Omental fat pad (tissue), 4 donors: ENCODE data around the gene SND1. TPM values are rescaled to one million over a fixed set of nuclear protein-coding genes. Genes with fewer than 3 reads are reported as not detected.

Source experiments
- ATAC-seq: fragments of 150-250 bp; one replicate; pipeline ENCODE4 v1.9.1; 2016; ENCODE audit warnings: mild to moderate bottlenecking, moderate library complexity; ENCODE audit not compliant: low FRiP score
- DNase-seq: peaks from one replicate; pipeline ENCODE4 v3.0.0-alpha.2; 2019; ENCODE audit warnings: low spot score
- total RNA-seq, 4 donors: library from RNA; depleted of rRNA; stranded (reverse); fragments of >200 nt; gene quantifications; one replicate each; pipeline ENCODE4 v1.1.0, GENCODE V29; 2016
- TF ChIP-seq, protein P1 (sequence below), 3 donors: fragments of 450-650 bp; IDR thresholded peaks; one replicate each; pipeline ENCODE4 v1.5.1; 2016 to 2017; ENCODE audit warnings: antibody characterized with exemption in 3 of 3, mild to moderate bottlenecking in 3 of 3, moderate library complexity in 2 of 3

Gene SND1
- total RNA-seq, 4 donors from 2014 or later: 90.8 to 140 (median 125) TPM

DNA sequence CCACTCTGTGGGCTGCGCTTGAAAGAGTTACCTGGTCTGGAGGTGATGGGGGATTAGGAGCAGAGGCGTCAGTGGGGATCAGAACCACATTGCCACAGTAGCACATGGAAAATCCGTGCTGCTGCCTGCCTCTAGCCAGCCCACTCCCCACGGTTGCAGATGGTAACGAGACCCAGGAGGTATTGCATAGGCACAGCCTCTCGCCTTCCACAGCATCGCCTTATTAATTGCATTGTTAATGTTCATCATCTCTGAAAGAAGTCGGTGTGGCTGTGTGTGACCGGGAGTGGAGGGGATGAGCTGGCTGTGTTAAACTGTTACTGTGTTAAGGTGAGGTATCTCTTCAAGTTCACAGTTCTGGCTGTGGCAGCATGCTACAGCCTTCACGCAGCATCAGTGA, 414.4 kb downstream of the SND1 start:
- ATAC-seq (no peak), DNase-seq (no peak)
- TF ChIP-seq, protein P1, sequence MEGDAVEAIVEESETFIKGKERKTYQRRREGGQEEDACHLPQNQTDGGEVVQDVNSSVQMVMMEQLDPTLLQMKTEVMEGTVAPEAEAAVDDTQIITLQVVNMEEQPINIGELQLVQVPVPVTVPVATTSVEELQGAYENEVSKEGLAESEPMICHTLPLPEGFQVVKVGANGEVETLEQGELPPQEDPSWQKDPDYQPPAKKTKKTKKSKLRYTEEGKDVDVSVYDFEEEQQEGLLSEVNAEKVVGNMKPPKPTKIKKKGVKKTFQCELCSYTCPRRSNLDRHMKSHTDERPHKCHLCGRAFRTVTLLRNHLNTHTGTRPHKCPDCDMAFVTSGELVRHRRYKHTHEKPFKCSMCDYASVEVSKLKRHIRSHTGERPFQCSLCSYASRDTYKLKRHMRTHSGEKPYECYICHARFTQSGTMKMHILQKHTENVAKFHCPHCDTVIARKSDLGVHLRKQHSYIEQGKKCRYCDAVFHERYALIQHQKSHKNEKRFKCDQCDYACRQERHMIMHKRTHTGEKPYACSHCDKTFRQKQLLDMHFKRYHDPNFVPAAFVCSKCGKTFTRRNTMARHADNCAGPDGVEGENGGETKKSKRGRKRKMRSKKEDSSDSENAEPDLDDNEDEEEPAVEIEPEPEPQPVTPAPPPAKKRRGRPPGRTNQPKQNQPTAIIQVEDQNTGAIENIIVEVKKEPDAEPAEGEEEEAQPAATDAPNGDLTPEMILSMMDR (IDR thresholded peaks at IDR 0.05): no peak

DNA sequence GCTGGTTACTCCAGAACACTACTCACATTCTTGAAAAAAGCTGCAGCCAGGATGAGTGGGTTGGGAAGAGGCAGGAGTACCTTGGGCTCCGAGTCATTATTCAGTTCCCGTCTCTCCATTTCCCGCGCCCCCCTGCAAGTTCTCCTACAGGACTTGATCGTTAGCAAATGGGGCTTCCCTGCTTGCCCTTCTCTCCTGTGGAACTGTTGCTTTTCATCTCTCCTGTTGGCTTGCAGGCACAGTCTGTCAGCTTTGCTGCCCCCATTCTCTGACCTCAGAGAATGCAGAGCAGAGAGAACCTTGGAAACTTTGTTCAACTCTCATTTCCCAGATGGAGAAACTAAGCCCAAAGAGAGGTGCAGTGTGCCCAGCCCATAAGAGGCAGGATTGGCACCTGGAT, 414.9 kb downstream of the SND1 start:
- TF ChIP-seq, protein P1 (IDR thresholded peaks at IDR 0.05): no peak

DNA sequence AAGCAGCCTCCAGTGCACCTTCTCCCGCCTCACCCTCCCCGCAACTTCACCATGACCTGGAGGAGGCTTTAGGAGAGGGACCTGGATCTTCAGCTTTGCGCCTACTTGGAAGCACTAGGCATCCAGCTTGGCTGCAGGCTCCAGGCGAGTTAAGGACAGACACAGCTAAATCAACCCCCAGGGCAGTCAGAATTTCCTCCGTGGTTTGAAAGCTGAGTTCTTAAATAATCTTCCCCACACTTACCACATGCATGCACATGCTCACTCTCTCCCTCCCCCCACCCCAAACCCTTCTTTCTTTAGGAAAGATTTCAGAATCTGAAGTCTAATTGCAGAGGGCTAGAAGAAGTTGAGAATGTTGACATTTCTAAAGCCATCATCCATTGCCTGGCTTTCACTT, 416.0 kb downstream of the SND1 start:
- DNase-seq: no peak
- TF ChIP-seq, protein P1 (IDR thresholded peaks at IDR 0.05): no peak
- no peak for ATAC-seq

More for the DNA sequence above, 414.9 kb downstream of the SND1 start:
- ATAC-seq (no peak), DNase-seq (no peak)

DNA sequence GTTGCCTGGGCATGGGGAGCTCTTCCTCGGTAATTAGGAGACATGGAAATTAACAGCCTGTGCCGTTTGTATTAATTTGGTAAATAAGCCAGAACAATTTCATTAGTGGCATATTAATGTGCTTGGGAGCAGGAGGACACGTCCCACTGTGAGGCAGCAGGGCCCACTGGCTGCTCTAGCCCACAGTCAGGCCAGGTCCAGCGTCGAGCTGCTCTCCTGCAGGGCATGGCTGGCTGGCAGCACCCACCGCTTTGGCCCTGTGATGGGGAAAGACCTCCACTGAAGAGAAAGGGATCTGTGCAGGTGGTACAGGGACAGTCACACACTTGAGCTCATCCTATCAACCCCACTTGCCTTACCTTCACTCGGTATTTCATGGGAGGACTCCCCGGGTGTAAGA, 416.8 kb downstream of the SND1 start:
- TF ChIP-seq, protein P1 (IDR thresholded peaks at IDR 0.05): no peak
- ATAC-seq: no peak
- no peak for DNase-seq

DNA sequence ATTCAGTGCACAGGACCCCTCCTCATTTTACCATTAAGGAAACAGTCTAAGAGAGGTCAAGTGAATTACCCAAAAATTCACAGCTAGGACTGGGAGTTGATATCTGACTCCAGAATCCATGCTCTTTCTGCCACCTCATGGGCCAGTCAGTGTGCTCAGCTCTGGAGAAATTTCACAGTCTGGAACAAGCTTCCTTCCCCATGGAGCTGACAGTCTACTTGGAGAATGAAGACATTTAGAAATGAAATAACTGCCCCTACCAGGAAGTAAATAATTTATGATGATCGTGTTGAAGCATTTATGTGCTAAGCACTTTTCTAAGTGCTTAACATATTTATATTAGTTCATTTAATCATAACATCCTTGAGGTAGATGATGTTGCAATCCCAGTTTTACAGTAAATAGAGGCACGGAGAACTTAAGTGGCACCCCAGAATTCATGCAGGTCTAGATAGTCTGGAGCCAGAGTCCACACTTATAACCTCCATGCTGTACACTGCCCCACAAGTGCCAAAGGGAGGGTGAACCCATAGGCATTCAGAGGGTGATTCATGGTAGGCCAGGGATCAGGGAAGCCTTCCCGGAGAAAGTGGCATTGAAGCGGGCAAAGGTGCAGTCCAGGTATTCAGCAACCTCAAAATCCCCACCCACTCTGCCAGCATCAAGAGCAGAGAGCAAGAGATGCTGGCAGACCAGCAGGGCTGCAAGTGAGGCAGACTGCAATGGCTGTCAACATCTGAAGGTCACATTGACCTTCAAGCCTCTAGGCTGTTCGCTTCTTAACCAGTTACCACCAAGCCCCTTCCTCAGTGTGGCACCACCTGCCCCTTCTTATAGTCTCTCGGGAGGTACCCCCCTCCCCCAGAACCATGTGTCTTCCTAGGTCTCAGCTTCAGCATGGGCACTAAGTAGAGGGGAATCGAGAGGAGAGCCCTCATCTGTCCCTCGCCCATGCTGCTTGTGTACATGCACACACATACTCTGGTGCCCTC, 417.7 kb downstream of the SND1 start:
- no peak for DNase-seq
- ATAC-seq: no peak
- TF ChIP-seq, protein P1 (IDR thresholded peaks at IDR 0.05): no peak

DNA sequence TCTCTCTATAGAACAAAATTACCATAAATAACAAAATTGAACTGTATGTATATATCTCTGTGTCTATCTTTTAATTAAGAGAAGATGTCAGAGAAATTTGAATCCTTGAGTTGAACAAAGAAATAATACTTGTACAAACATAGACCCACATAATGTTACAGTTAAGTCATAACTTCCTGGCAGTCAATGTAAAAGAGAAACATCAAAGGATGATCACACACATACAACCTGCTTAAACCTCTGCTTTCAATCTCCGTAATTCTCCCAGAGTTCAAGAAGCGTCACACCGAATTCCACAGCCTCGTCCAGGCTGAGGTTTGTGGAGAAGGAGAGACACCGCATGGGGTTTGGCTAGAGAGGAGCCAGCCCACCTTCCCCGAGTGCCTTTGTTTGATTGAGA, 419.4 kb downstream of the SND1 start:
- DNase-seq: no peak
- TF ChIP-seq, protein P1 (IDR thresholded peaks at IDR 0.05): no peak
- no peak for ATAC-seq

DNA sequence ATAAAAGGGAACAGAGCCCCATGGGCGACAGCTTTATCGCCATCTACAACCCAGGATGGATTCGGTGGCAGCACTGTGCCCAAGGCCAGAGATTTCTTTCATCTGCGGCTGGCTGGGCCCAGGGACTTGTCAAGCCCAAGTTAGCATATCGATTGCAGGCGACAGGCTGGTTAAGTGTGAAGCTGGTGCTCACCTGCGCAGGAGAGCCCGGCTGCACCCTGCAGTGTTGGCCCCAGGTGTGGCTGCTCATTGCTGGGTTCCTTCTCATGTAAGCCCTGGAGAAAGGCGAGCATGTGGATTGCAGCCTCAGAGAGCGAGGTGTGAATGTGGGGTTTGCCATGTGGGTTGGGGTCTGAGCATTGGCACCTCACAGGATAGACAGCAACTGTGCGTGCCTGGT, 419.8 kb downstream of the SND1 start:
- TF ChIP-seq, protein P1 (IDR thresholded peaks at IDR 0.05): no peak
- no peak for ATAC-seq
- no peak for DNase-seq
